ENCODE data around the gene SLC39A11. TPM values are rescaled to one million over a fixed set of nuclear protein-coding genes. Genes with fewer than 3 reads are reported as not detected.
"Not testable (repeated sequence)": the region's sequence is repeated elsewhere in the genome, so short reads cannot be mapped to it uniquely, and the experiment has no call there.

SLC39A11 gene
- total RNA-seq, 1 experiment from 2014 or later, result 18.9 TPM

DNA sequence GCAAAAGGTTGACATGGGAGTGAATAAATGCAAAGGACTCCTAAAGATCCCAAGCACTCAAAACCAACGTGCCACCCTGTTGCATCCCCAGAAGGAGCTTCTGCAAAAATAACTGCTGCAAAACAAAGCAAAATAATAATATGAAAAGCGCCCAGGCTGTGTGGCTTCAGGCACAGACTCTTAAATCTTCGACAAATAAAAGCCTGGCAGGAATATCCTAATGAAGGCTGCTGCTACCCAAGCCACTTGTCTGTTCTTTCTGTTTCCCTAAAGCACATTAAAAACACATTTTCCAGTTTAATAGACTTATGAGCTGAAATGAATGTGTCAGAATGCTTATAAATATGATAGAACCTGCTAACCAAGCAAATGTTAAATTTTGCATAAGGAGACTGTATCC, 154.0 kb downstream of the SLC39A11 start (continued):
- TF ChIP-seq ZNF263 (CRISPR knock-in tag; IDR thresholded peaks at IDR 0.05; ENCODE audit: low read depth), result no peak
- no peak for TF ChIP-seq OVOL2 (CRISPR knock-in tag; IDR thresholded peaks at IDR 0.05; ENCODE audit: borderline replicate concordance)
- TF ChIP-seq, protein P1, sequence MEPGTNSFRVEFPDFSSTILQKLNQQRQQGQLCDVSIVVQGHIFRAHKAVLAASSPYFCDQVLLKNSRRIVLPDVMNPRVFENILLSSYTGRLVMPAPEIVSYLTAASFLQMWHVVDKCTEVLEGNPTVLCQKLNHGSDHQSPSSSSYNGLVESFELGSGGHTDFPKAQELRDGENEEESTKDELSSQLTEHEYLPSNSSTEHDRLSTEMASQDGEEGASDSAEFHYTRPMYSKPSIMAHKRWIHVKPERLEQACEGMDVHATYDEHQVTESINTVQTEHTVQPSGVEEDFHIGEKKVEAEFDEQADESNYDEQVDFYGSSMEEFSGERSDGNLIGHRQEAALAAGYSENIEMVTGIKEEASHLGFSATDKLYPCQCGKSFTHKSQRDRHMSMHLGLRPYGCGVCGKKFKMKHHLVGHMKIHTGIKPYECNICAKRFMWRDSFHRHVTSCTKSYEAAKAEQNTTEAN (CRISPR knock-in tag; IDR thresholded peaks at IDR 0.05), result no peak
- TF ChIP-seq TCF7 (CRISPR knock-in tag; IDR thresholded peaks at IDR 0.05; ENCODE audit: low read depth), result no peak
- TF ChIP-seq AR (CRISPR knock-in tag; IDR thresholded peaks at IDR 0.05), result no peak
- TF ChIP-seq E2F1 (CRISPR knock-in tag; IDR thresholded peaks at IDR 0.05), result no peak
- no peak for TF ChIP-seq TEAD4 (CRISPR knock-in tag; IDR thresholded peaks at IDR 0.05)
- no peak for TF ChIP-seq CREM (CRISPR knock-in tag; IDR thresholded peaks at IDR 0.05)
- TF ChIP-seq NR2C2 (CRISPR knock-in tag; IDR thresholded peaks at IDR 0.05), result no peak
- TF ChIP-seq ZNF219 (CRISPR knock-in tag; IDR thresholded peaks at IDR 0.05; ENCODE audit: borderline replicate concordance), result no peak

DNA sequence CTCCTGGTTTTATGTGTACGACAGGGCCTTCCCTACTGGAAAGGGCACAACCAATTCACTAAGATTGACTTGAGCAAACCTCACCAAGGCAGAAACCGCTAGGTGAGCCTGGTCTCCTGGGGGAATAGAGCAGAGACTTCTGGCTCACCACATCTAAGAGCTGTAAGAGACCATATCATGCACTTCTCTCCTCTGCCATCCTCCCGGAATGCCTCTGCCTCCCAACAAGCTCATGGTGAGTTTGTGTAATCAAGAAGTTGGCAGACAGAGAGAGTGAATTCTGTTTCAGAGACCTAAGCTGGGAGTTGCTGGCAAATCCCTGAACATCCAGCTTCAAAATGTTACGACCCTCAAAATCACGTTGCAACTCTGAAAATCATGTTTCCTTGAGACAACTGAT, 154.8 kb downstream of the SLC39A11 start:
- no peaks in the 10 kb centered on the region for H3K36me3 Mint-ChIP-seq
- ATAC-seq (no peak), DNase-seq (ENCODE audit: low spot score) (no peak)
- H3K27me3 Mint-ChIP-seq (ENCODE audit: low read depth), result no peaks in the 10 kb centered on the region
- ChIA-PET POLR2A (no interaction called here), CTCF (interaction anchor here (1.0 to 1.6 kb wide), 2 partner anchors 14 to 48 kb away, joined by 3 to 4 read pairs; no protein-coding TSS in a partner anchor)
- H3K9me3 Mint-ChIP-seq, result peaks cover 3% of the 10 kb centered on the region; the same call in 1 of the 2 replicates
- peaks cover 22% of the 10 kb centered on the region for H3K4me1 Mint-ChIP-seq
- no peak overlapping the region for H3K27ac Mint-ChIP-seq
- TF ChIP-seq ZNF671 (CRISPR knock-in tag; IDR thresholded peaks at IDR 0.05) (no peak), JUN (CRISPR knock-in tag; IDR thresholded peaks at IDR 0.05) (no peak), ZNF423 (CRISPR knock-in tag; IDR thresholded peaks at IDR 0.05) (no peak), NR1H2 (CRISPR knock-in tag; IDR thresholded peaks at IDR 0.05) (no peak)
- TF ChIP-seq, protein P2, sequence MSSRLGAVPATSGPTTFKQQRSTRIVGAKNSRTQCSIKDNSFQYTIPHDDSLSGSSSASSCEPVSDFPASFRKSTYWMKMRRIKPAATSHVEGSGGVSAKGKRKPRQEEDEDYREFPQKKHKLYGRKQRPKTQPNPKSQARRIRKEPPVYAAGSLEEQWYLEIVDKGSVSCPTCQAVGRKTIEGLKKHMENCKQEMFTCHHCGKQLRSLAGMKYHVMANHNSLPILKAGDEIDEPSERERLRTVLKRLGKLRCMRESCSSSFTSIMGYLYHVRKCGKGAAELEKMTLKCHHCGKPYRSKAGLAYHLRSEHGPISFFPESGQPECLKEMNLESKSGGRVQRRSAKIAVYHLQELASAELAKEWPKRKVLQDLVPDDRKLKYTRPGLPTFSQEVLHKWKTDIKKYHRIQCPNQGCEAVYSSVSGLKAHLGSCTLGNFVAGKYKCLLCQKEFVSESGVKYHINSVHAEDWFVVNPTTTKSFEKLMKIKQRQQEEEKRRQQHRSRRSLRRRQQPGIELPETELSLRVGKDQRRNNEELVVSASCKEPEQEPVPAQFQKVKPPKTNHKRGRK (CRISPR knock-in tag; IDR thresholded peaks at IDR 0.05; ENCODE audit: borderline replicate concordance), result no peak
- no peak overlapping the region for H3K4me3 Mint-ChIP-seq

- peaks cover 22% of the 10 kb centered on the region for H3K4me1 Mint-ChIP-seq
- H3K36me3 Mint-ChIP-seq; POLR2A ChIA-PET; H3K27me3 Mint-ChIP-seq (ENCODE audit: low read depth); ATAC-seq; DNase-seq (ENCODE audit: low spot score); H3K27ac Mint-ChIP-seq; H3K4me3 Mint-ChIP-seq; H3K9me3 Mint-ChIP-seq: not testable (repeated sequence)
- CTCF ChIA-PET, result interaction anchor here (1.0 to 1.6 kb wide), 2 partner anchors 15 to 49 kb away, joined by 3 to 4 read pairs; no protein-coding TSS in a partner anchor
Measured at GRCh38 chr17:72937254-72937653, 155.2 kb downstream of the SLC39A11 start.

GRCh38 chr17:72935984-72936383, 156.5 kb downstream of the SLC39A11 start:
- ChIA-PET CTCF (no interaction called here), POLR2A (no interaction called here)
- no peak for DNase-seq (ENCODE audit: low spot score)
- Mint-ChIP-seq H3K36me3 (no peaks in the 10 kb centered on the region), H3K9me3 (peaks cover 3% of the 10 kb centered on the region; the same call in 1 of the 2 replicates), H3K27me3 (ENCODE audit: low read depth) (no peaks in the 10 kb centered on the region), H3K4me3 (no peak overlapping the region), H3K27ac (no peak overlapping the region), H3K4me1 (peaks cover 22% of the 10 kb centered on the region)
- no peak for TF ChIP-seq ATF3 (CRISPR knock-in tag; conservative IDR thresholded peaks at IDR 0.05)
- ATAC-seq, result no peak
